Kidney (tissue), 14 donors: Measurements from ENCODE around the gene ZFAND3. TPM values are rescaled to one million over a fixed set of nuclear protein-coding genes. Genes with fewer than 3 reads are reported as not detected.
A peak's percentile ranks its signal among the peaks of the same experiment; 100 is the strongest.

Source experiments
- DNase-seq, 5 donors: peaks; one replicate each; pipeline ENCODE4 v3.0.0-alpha.2; 2013 to 2020
- FAIRE-seq: peaks from 2 replicates; lab custom pipeline; 2012; peaks lifted over from hg19 to GRCh38; lab: Jason Lieb, UNC
- H3K27ac ChIP-seq, 2 donors: one replicate each; pipeline ENCODE4 v1.7.0; 2013; ENCODE audit warnings: low read depth in 2 of 2, low read length in 2 of 2, inconsistent platforms in 1 of 2
- H3K27me3 ChIP-seq: one replicate; pipeline ENCODE4 v1.7.1; 2013; ENCODE audit warnings: low read length, inconsistent platforms; ENCODE audit not compliant: control insufficient read depth, insufficient read depth
- H3K36me3 ChIP-seq, 3 donors: one replicate each; pipeline versions ENCODE4 v1.7.0 to v1.7.1; 2013; ENCODE audit warnings: low read length in 3 of 3, control low read depth in 1 of 3, inconsistent platforms in 1 of 3; ENCODE audit not compliant: insufficient read depth in 3 of 3, control insufficient read depth in 2 of 3
- H3K4me1 ChIP-seq, 3 donors: one replicate each; pipeline versions ENCODE4 v1.7.0 to v1.7.1; 2013; ENCODE audit warnings: low read length in 3 of 3, inconsistent platforms in 1 of 3, low read depth in 1 of 3; ENCODE audit not compliant: control insufficient read depth in 2 of 3, insufficient read depth in 2 of 3
- H3K4me3 ChIP-seq, 3 donors: one replicate each; pipeline versions ENCODE4 v1.7.0 to v1.8.1; 2013; ENCODE audit warnings: low read length in 3 of 3, control low read depth in 1 of 3, inconsistent platforms in 1 of 3
- H3K9ac ChIP-seq, 3 donors: one replicate each; pipeline versions ENCODE4 v1.7.0 to v1.7.1; 2013; ENCODE audit warnings: low read length in 3 of 3, control low read depth in 1 of 3, inconsistent platforms in 1 of 3
- H3K9me3 ChIP-seq, 3 donors: one replicate each; pipeline versions ENCODE4 v1.7.0 to v1.7.1; 2013; ENCODE audit warnings: low read length in 3 of 3, control low read depth in 1 of 3, inconsistent platforms in 1 of 3; ENCODE audit not compliant: control insufficient read depth in 2 of 3, insufficient read depth in 1 of 3
- CTCF ChIP-seq: IDR thresholded peaks from 3 replicates; pipeline ENCODE4 v1.5.1; 2012; ENCODE audit warnings: mild to moderate bottlenecking, moderate library complexity, borderline replicate concordance; ENCODE audit not compliant: insufficient read depth; ENCODE audit errors: extremely low read depth
- intact Hi-C: fragments of 100-400 bp; cut with DNase I; formaldehyde crosslinking; loops from one replicate; pipeline ENCODE4 v1.11.1; 2022
- polyA plus RNA-seq: library from polyadenylated mRNA; stranded (reverse); fragments of 350-450 nt; fragmentation: Illumina TruSeq; extraction: RNeasy Lipid Tissue Mini Kit (QIAGEN cat#74804); gene quantifications from one replicate; pipeline ENCODE4 v1.2.3, GENCODE V29; 2014; ENCODE audit warnings: low read depth, low replicate concordance; ENCODE audit not compliant: insufficient read depth
- total RNA-seq: library from RNA; stranded (reverse); fragmentation: NEBNext Ultra II Directional; extraction: Animal tissue kit (Norgen Biotek cat#: 25700); gene quantifications from one replicate; pipeline ENCODE4 v1.2.1, GENCODE V29; 2021
- donor health status: control.
- donor health status: control.
- donor health status: control.
- donor health status: control.
- donor health status: control.
- donor health status: DM: yes; HTN: yes; CAD: no.
- donor health status: Normal renal cell carcinoma (clear cell type).

ZFAND3 gene
- total and polyA plus RNA-seq, 2 donors from 2014 or later: 44.6 to 104 TPM

GRCh38 chr6:38148606-38149005 is 329.1 kb downstream of the ZFAND3 start:
- intact Hi-C loops: no loop called here
- H3K4me3 ChIP-seq: no peak overlapping the region
- DNase-seq (no peak), FAIRE-seq (no peak)
- no peaks in the 10 kb centered on the region for H3K36me3 ChIP-seq
- H3K27ac ChIP-seq: no peak overlapping the region
- no peaks in the 10 kb centered on the region for H3K27me3 ChIP-seq
- no peaks in the 10 kb centered on the region for H3K9me3 ChIP-seq
- TF ChIP-seq CTCF: no peak
- no peak overlapping the region for H3K9ac ChIP-seq
- H3K4me1 ChIP-seq: peaks cover 0 to 3% (median 2%) of the 10 kb centered on the region in 3 donors

GRCh38 chr6:38149531-38149930 is 330.0 kb downstream of the ZFAND3 start:
- peaks cover 0 to 3% (median 0%) of the 10 kb centered on the region in 3 donors for H3K36me3 ChIP-seq
- H3K4me3 ChIP-seq: no peak overlapping the region
- no peak for TF ChIP-seq CTCF
- no peak overlapping the region for H3K27ac ChIP-seq
- intact Hi-C loops: no loop called here
- peak in 2 of 5 donors; percentile 46 to 50 for DNase-seq
- no peaks in the 10 kb centered on the region for H3K27me3 ChIP-seq
- FAIRE-seq: no peak
- no peaks in the 10 kb centered on the region for H3K9me3 ChIP-seq
- peaks cover 0 to 3% (median 2%) of the 10 kb centered on the region in 3 donors for H3K4me1 ChIP-seq
- no peak overlapping the region for H3K9ac ChIP-seq

- Histone ChIP-seq H3K36me3 (peaks cover 0 to 3% (median 0%) of the 10 kb centered on the region in 3 donors), H3K27ac (no peak overlapping the region), H3K9me3 (no peaks in the 10 kb centered on the region), H3K4me3 (no peak overlapping the region), H3K4me1 (peaks cover 0 to 3% (median 2%) of the 10 kb centered on the region in 3 donors), H3K9ac (no peak overlapping the region), H3K27me3 (no peaks in the 10 kb centered on the region)
- FAIRE-seq (no peak), DNase-seq (no peak)
- TF ChIP-seq CTCF: no peak
- intact Hi-C loops: no loop called here
Measured at GRCh38 chr6:38150021-38150420, 330.5 kb downstream of the ZFAND3 start.
